Activated B cell treated with CpG ODN at 0.5 μM for 24 hours (primary cell): Measurements from ENCODE around the gene INTS1. TPM values are rescaled to one million over a fixed set of nuclear protein-coding genes. Genes with fewer than 3 reads are reported as not detected.
"Not testable (repeated sequence)": the region's sequence is repeated elsewhere in the genome, so short reads cannot be mapped to it uniquely, and the experiment has no call there.

ENCODE experiments used
- ATAC-seq: fragments of 200-7000 bp; cut with Tn5 transposase; one replicate; pipeline ENCODE4 v1.10.0; 2021; ENCODE audit warnings: low read depth, mild to moderate bottlenecking, moderate library complexity
- CTCF ChIA-PET: fragments of 350-600 bp; sonication (Branson Sonifier 250); formaldehyde crosslinking; loops from one replicate; lab custom pipeline; 2021; ENCODE audit warnings: antibody characterized with exemption; lab: Charles Lee
- POLR2A ChIA-PET: fragments of 350-600 bp; sonication (Branson Sonifier 250); formaldehyde crosslinking; loops from one replicate; lab custom pipeline; 2021; ENCODE audit warnings: antibody characterized with exemption; lab: Charles Lee
- DNase-seq: peaks from one replicate; pipeline ENCODE4 v3.0.0; 2022
- H3K27ac Mint-ChIP-seq: one replicate; pipeline ENCODE4 v1.8.0; 2020; ENCODE audit warnings: mixed read lengths
- H3K27me3 Mint-ChIP-seq: one replicate; pipeline ENCODE4 v1.8.0; 2021; ENCODE audit warnings: mixed read lengths
- H3K36me3 Mint-ChIP-seq: one replicate; pipeline ENCODE4 v1.8.0; 2021; ENCODE audit warnings: low read depth, mixed read lengths
- H3K4me1 Mint-ChIP-seq: one replicate; pipeline ENCODE4 v1.8.0; 2021; ENCODE audit warnings: mixed read lengths
- H3K4me3 Mint-ChIP-seq: one replicate; pipeline ENCODE4 v1.8.0; 2020; ENCODE audit warnings: mild to moderate bottlenecking, mixed read lengths
- H3K9me3 Mint-ChIP-seq: one replicate; pipeline ENCODE4 v1.8.0; 2020; ENCODE audit warnings: mixed read lengths
- intact Hi-C: fragments of 100-400 bp; cut with micrococcal nuclease; formaldehyde crosslinking; loops from one replicate; pipeline ENCODE4 v1.15.1; 2024
- total RNA-seq: library from RNA; stranded (reverse); gene quantifications from 2 replicates; pipeline ENCODE4 v1.2.3, GENCODE V29; 2022
- TF ChIP-seq, protein P1 (sequence below): fragments of 200-600 bp; IDR thresholded peaks from one replicate; pipeline ENCODE4 v1.8.0; 2022; ENCODE audit warnings: antibody characterized with exemption, mild to moderate bottlenecking

Gene INTS1
- total RNA-seq, 1 donor from 2014 or later, result 110 TPM

DNA sequence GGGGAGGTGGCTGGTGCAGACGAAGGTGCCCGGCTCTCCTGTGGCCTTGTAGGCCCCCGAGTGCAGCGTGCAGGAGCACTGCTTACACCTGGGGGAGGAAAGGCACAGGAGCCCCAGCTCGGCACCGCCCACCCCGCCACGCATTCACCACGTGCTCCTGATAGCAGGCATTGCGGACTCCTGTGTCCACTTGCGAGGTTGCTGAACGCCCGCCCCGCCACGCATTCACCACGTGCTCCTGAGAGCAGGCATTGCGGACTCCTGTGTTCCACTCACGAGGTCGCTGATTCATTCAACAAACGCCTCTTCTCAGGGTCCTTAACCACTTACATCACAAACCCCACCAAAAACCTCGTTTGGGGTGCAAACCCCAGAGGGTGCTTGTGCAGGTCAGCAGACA lies 58.8 kb downstream of the INTS1 start:
- POLR2A ChIA-PET, result no interaction called here
- Mint-ChIP-seq H3K4me1 (no peaks in the 10 kb centered on the region), H3K9me3 (no peaks in the 10 kb centered on the region), H3K36me3 (no peaks in the 10 kb centered on the region), H3K27me3 (no peaks in the 10 kb centered on the region), H3K4me3 (no peak overlapping the region), H3K27ac (no peak overlapping the region)
- intact Hi-C loops, result no loop called here
- ATAC-seq (no peak), DNase-seq (no peak)
- CTCF ChIA-PET, result no interaction called here
- TF ChIP-seq, protein P1, sequence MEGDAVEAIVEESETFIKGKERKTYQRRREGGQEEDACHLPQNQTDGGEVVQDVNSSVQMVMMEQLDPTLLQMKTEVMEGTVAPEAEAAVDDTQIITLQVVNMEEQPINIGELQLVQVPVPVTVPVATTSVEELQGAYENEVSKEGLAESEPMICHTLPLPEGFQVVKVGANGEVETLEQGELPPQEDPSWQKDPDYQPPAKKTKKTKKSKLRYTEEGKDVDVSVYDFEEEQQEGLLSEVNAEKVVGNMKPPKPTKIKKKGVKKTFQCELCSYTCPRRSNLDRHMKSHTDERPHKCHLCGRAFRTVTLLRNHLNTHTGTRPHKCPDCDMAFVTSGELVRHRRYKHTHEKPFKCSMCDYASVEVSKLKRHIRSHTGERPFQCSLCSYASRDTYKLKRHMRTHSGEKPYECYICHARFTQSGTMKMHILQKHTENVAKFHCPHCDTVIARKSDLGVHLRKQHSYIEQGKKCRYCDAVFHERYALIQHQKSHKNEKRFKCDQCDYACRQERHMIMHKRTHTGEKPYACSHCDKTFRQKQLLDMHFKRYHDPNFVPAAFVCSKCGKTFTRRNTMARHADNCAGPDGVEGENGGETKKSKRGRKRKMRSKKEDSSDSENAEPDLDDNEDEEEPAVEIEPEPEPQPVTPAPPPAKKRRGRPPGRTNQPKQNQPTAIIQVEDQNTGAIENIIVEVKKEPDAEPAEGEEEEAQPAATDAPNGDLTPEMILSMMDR, result no peak

DNA sequence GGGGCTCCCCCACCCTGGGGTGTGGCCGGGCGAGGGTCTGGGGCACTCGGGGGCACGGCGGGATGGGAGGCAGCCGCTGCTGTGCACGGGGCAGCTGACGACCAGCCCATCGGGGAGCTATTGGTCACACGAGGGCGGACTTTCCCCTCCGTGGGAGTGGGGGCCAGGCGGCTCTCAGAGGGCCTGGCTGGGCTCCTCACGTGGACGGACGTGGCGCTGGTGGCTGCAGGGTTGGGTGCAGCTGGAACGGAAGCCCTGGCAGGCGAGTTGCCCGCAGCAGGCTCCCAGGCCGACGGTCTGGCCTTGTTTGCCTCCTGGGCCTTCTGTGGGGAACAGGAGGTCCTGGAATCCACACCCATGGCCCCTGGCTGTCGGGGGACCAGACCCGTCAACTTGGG lies 59.3 kb downstream of the INTS1 start:
- H3K9me3 Mint-ChIP-seq, result no peaks in the 10 kb centered on the region
- H3K27ac Mint-ChIP-seq, result no peak overlapping the region
- no peaks in the 10 kb centered on the region for H3K27me3 Mint-ChIP-seq
- intact Hi-C loops, result no loop called here
- no peak for ATAC-seq
- no peaks in the 10 kb centered on the region for H3K4me1 Mint-ChIP-seq
- POLR2A ChIA-PET, result no interaction called here
- TF ChIP-seq, protein P1, result no peak
- H3K4me3 Mint-ChIP-seq, result no peak overlapping the region
- no peaks in the 10 kb centered on the region for H3K36me3 Mint-ChIP-seq
- CTCF ChIA-PET, result no interaction called here
- no peak for DNase-seq

DNA sequence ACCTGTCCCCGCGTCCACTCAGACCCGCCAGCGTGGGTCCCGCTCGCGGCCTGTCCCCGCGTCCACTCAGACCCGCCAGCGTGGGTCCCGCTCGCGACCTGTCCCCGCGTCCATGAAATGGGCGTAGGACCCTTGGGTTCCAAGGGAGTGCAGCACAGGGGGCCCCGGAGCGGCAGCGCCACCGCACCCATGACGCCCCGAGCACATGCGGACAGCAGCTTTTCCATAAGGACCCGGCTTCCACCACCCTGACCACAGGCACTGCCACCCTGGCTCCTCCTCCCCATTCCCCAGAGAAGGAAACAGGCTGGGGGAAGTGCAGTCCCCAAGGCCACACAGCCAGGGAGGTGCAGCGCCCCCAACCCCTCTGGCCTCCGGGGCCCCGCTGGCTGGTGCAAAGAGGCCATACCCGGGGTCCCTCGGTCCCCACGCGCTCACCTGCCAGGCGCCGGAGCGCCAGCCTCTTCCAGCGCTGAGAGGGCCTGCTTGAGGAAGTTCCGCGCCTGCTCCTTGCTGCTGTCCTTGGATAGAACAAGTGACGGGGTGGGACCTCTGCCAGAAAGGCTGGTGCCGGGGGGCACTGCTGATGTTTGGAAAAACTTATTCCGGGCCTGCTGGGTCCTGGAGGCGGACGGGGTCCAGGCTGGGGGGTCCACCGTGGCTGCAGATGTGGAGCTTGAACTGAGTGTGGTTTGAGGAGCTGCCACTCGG lies 59.8 kb downstream of the INTS1 start:
- Mint-ChIP-seq H3K36me3 (no peaks in the 10 kb centered on the region), H3K27me3 (peaks cover under 1% of the 10 kb centered on the region), H3K4me3 (no peak overlapping the region), H3K4me1 (no peaks in the 10 kb centered on the region), H3K9me3 (no peaks in the 10 kb centered on the region), H3K27ac (no peak overlapping the region)
- POLR2A ChIA-PET, result no interaction called here
- CTCF ChIA-PET, result no interaction called here
- TF ChIP-seq, protein P1, result no peak
- intact Hi-C loops, result no loop called here
- ATAC-seq (no peak), DNase-seq (no peak)

DNA sequence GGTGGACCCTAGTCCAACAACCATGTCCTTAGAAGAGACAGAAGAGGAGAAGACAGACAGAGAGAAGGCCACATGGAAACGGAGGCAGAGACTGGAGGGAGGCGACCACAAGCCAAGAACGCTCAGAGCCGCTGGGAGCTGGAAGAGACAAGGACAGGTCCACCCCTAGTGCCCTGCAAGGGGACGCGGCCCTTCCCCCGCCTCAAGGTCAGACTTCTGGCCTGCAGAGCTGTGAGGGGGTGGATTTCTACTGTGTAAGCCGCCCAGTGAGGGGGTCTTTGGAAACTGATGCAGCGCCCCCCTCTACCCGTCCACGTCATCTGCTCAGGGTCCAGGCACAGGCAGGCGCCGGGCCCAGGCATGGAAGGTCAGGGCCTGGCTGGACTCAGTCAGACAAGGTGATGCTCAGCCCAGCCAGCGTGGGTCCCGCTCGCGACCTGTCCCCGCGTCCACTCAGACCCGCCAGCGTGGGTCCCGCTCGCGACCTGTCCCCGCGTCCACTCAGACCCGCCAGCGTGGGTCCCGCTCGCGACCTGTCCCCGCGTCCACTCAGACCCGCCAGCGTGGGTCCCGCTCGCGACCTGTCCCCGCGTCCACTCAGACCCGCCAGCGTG lies 60.5 kb downstream of the INTS1 start:
- H3K36me3 Mint-ChIP-seq, ATAC-seq, POLR2A ChIA-PET, intact Hi-C loops, H3K27ac Mint-ChIP-seq, CTCF ChIA-PET, H3K27me3 Mint-ChIP-seq, H3K9me3 Mint-ChIP-seq, H3K4me3 Mint-ChIP-seq, H3K4me1 Mint-ChIP-seq, DNase-seq: not testable (repeated sequence)

DNA sequence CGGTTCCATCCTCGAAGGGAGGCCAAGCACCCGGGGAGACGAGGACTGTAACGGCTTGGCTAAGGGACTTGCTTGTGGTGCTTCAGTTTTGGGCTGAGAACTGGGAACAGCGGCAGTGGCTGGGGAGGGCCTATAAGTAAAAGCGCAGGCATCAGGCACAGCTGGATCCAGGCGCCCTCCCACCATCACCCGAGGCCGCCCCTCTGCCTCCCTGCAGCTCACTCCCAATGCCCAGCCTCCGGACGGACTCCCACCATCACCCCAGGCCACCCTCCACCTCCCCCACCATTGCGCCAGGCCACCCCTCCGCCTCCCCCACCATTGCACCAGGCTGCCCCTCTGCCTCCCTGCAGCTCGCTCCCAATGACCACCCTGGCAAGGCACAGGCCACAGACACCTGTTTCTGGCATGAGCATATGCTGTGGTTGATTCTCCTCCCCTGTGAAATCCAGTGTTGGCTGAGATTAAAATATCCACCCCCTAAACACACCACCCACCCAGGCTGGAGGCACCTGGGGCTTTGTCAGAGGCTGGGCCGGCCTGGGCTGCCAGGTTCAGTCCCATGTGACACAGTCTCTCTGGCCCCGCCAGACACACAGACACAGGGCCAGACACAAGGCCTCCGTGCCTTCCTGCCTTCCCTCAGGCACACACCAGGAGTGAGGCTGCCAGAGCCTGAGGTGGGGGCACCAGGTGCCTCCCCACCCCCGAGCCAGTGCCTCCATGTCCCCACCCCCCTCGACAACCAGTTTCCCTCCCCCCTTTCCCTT lies 61.6 kb downstream of the INTS1 start:
- Mint-ChIP-seq H3K27ac (no peak overlapping the region), H3K36me3 (no peaks in the 10 kb centered on the region), H3K4me1 (no peaks in the 10 kb centered on the region), H3K4me3 (no peak overlapping the region), H3K9me3 (no peaks in the 10 kb centered on the region), H3K27me3 (peaks cover 3% of the 10 kb centered on the region)
- TF ChIP-seq, protein P1, result no peak
- DNase-seq (no peak), ATAC-seq (no peak)
- CTCF ChIA-PET, result no interaction called here
- intact Hi-C loops, result no loop called here
- POLR2A ChIA-PET, result no interaction called here
